Smooth muscle cell (in vitro differentiated cells): Measurements from ENCODE around the gene BMS1. TPM values are rescaled to one million over a fixed set of nuclear protein-coding genes. Genes with fewer than 3 reads are reported as not detected.
"Not testable (repeated sequence)": the region's sequence is repeated elsewhere in the genome, so short reads cannot be mapped to it uniquely, and the experiment has no call there.

Source experiments
- DNase-seq: peaks from one replicate; lab custom pipeline; 2025; ENCODE audit not compliant: unreplicated experiment; lab: John Stamatoyannopoulos, UW
- H2AFZ ChIP-seq: fragments of 200-600 bp; sonication (generic); 2 replicates; pipeline ENCODE4 v1.6.0; 2016; ENCODE audit warnings: antibody characterized with exemption, low read depth, mild to moderate bottlenecking
- H3F3A ChIP-seq: fragments of 200-600 bp; sonication (generic); 2 replicates; pipeline ENCODE4 v1.6.0; 2017; ENCODE audit warnings: antibody characterized with exemption, low read depth
- H3K27ac ChIP-seq: fragments of 200-600 bp; sonication (generic); 2 replicates; pipeline ENCODE4 v1.5.1; 2016; ENCODE audit warnings: low read depth, mild to moderate bottlenecking
- H3K27me3 ChIP-seq: fragments of 200-600 bp; sonication (generic); 2 replicates; pipeline ENCODE4 v1.6.1; 2016; ENCODE audit warnings: low read depth, mild to moderate bottlenecking
- H3K36me3 ChIP-seq: fragments of 200-600 bp; sonication (generic); 2 replicates; pipeline ENCODE4 v1.5.1; 2016; ENCODE audit warnings: low read depth
- H3K4me1 ChIP-seq: fragments of 200-600 bp; sonication (generic); 2 replicates; pipeline ENCODE4 v1.5.1; 2016; ENCODE audit warnings: low read depth
- H3K4me2 ChIP-seq: fragments of 200-600 bp; sonication (generic); 2 replicates; pipeline ENCODE4 v1.6.0; 2016; ENCODE audit warnings: mild to moderate bottlenecking
- H3K4me3 ChIP-seq: fragments of 200-600 bp; sonication (generic); 2 replicates; pipeline ENCODE4 v1.5.1; 2016; ENCODE audit warnings: mild to moderate bottlenecking
- H3K79me2 ChIP-seq: fragments of 200-600 bp; sonication (generic); 2 replicates; pipeline ENCODE4 v1.6.0; 2016; ENCODE audit warnings: low read depth, mild to moderate bottlenecking
- H3K9ac ChIP-seq: fragments of 200-600 bp; sonication (generic); 2 replicates; pipeline ENCODE4 v1.6.0; 2016; ENCODE audit warnings: low read depth
- H3K9me3 ChIP-seq: fragments of 200-600 bp; sonication (generic); replicated peaks from 2 replicates; pipeline ENCODE4 v1.5.1; 2016; ENCODE audit warnings: low read depth
- H4K20me1 ChIP-seq: fragments of 200-600 bp; sonication (generic); 2 replicates; pipeline ENCODE4 v1.6.0; 2016; ENCODE audit warnings: low read depth
- CTCF ChIP-seq: fragments of 200-600 bp; sonication (generic); IDR thresholded peaks from 2 replicates; pipeline ENCODE4 v1.5.1; 2017; ENCODE audit warnings: borderline replicate concordance, mild to moderate bottlenecking, antibody characterized with exemption; ENCODE audit not compliant: insufficient read depth, poor library complexity, severe bottlenecking
- WGBS: methylation state at CpG from one replicate; pipeline ENCODE4 v1.1.7; 2016; ENCODE audit warnings: low lambda C conversion rate; 5-methylcytosine and 5-hydroxymethylcytosine counted together
- polyA plus RNA-seq: library from polyadenylated mRNA; unstranded; fragments of >200 nt; fragmentation: Nextera tagmentation; extraction: Ambion mirVana; gene quantifications from 2 replicates; pipeline ENCODE4 v1.2.1, GENCODE V29; 2016
- total RNA-seq: library from RNA; depleted of rRNA; stranded (reverse); fragments of >200 nt; gene quantifications from 2 replicates; pipeline ENCODE4 v1.2.3, GENCODE V29; 2014

Gene BMS1
- 17.5 and 22.4 TPM in 2 replicates for total RNA-seq
- polyA plus RNA-seq, result 14.9 and 16.5 TPM in 2 replicates

- H4K20me1 ChIP-seq, result no peaks in the 10 kb centered on the region
- peak within 1 kb of the TSS; percentile 80 for H3K4me3 ChIP-seq
- peaks cover 3% of the 10 kb centered on the region for H3K27me3 ChIP-seq
- H3K27ac ChIP-seq, result peak within 1 kb of the TSS; percentile 89
- H3K9ac ChIP-seq, result peak within 1 kb of the TSS; percentile 85
- H3K36me3 ChIP-seq, result peaks cover 13% of the 10 kb centered on the region
- peaks cover 7% of the 10 kb centered on the region for H3K4me1 ChIP-seq
- H3K9me3 ChIP-seq, result no peaks in the 10 kb centered on the region
- 1% methylated on average over 60 of the region's 60 CpGs for WGBS
- peaks cover 29% of the 10 kb centered on the region for H3K79me2 ChIP-seq
- no peaks in the 10 kb centered on the region for H3F3A ChIP-seq
- DNase-seq, result peak; percentile 61
- H3K4me2 ChIP-seq, result peak within 1 kb of the TSS; percentile 90
- TF ChIP-seq CTCF, result no peak
- peak within 1 kb of the TSS; percentile 98 for H2AFZ ChIP-seq
Observed at GRCh38 chr10:42782446-42783180, at the start of gene BMS1. Gene BMS1, plus strand, starts transcription at chr10:42782795. Its CDS starts 1,600 bp downstream, at chr10:42784395.

GRCh38 chr10:42734536-42734935 is 48.1 kb upstream of the BMS1 start:
- Histone ChIP-seq H3K27me3 (no peaks in the 10 kb centered on the region), H3K27ac (no peak overlapping the region), H3F3A (no peaks in the 10 kb centered on the region), H4K20me1 (no peaks in the 10 kb centered on the region), H3K4me3 (no peak overlapping the region), H2AFZ (no peak overlapping the region), H3K79me2 (no peaks in the 10 kb centered on the region), H3K4me1 (no peaks in the 10 kb centered on the region), H3K36me3 (no peaks in the 10 kb centered on the region), H3K9me3 (no peaks in the 10 kb centered on the region), H3K4me2 (no peak overlapping the region), H3K9ac (no peak overlapping the region)
- TF ChIP-seq CTCF, result no peak
- no peak for DNase-seq
- 48% methylated on average over 1 of the region's 1 CpG for WGBS

GRCh38 chr10:42738679-42739078 is 43.9 kb upstream of the BMS1 start:
- Histone ChIP-seq H3K79me2 (no peaks in the 10 kb centered on the region), H3K4me2 (no peak overlapping the region), H2AFZ (no peak overlapping the region), H3K9me3 (no peaks in the 10 kb centered on the region), H3K36me3 (no peaks in the 10 kb centered on the region), H3K4me1 (no peaks in the 10 kb centered on the region), H3F3A (no peaks in the 10 kb centered on the region), H3K27ac (no peak overlapping the region), H3K4me3 (no peak overlapping the region), H3K9ac (no peak overlapping the region), H3K27me3 (no peaks in the 10 kb centered on the region), H4K20me1 (no peaks in the 10 kb centered on the region)
- no peak for DNase-seq
- no peak for TF ChIP-seq CTCF
- WGBS, result 70% methylated on average over 3 of the region's 3 CpGs

GRCh38 chr10:42741536-42741935 is 41.1 kb upstream of the BMS1 start:
- not testable (repeated sequence) for H3K27me3 ChIP-seq, H3F3A ChIP-seq, H4K20me1 ChIP-seq, H3K27ac ChIP-seq, H3K9ac ChIP-seq, H3K4me1 ChIP-seq, H3K9me3 ChIP-seq, H3K4me2 ChIP-seq, H3K36me3 ChIP-seq, H3K4me3 ChIP-seq, H2AFZ ChIP-seq, DNase-seq, H3K79me2 ChIP-seq
- 85% methylated on average over 7 of the region's 7 CpGs for WGBS
